Left lung (tissue), 10 donors: ENCODE results near the gene CCIN. TPM values are rescaled to one million over a fixed set of nuclear protein-coding genes. Genes with fewer than 3 reads are reported as not detected.
"Not testable (repeated sequence)": the region's sequence is repeated elsewhere in the genome, so short reads cannot be mapped to it uniquely, and the experiment has no call there.

ENCODE experiments used
- ATAC-seq: fragments of 200-7000 bp; cut with Tn5 transposase; one replicate; pipeline ENCODE4 v1.9.1; 2020; ENCODE audit warnings: moderate library complexity
- DNase-seq, 4 donors: peaks; one replicate each; pipeline ENCODE4 v3.0.0-alpha.2; 2013 to 2020
- H3K27ac ChIP-seq, 2 donors: fragments of 200-600 bp; sonication (generic) in 1 of 2; one replicate each; pipeline versions ENCODE4 v1.5.0 to v1.8.0; 2020 to 2021
- H3K27me3 ChIP-seq, 2 donors: fragments of 200-600 bp; sonication (generic) in 1 of 2; one replicate each; pipeline versions ENCODE4 v1.5.0 to v1.8.0; 2020 to 2021
- H3K36me3 ChIP-seq, 2 donors: fragments of 200-600 bp; sonication (generic) in 1 of 2; one replicate each; pipeline versions ENCODE4 v1.5.0 to v1.8.0; 2020 to 2021
- H3K4me1 ChIP-seq, 2 donors: fragments of 200-600 bp; one replicate each; pipeline ENCODE4 v1.8.0; 2021
- H3K4me3 ChIP-seq, 2 donors: fragments of 200-600 bp; sonication (generic) in 1 of 2; one replicate each; pipeline versions ENCODE4 v1.5.0 to v1.8.0; 2020 to 2021; ENCODE audit warnings: mild to moderate bottlenecking in 1 of 2
- H3K9me3 ChIP-seq, 2 donors: fragments of 200-600 bp; sonication (generic) in 1 of 2; one replicate each; pipeline versions ENCODE4 v1.5.0 to v1.8.0; 2020 to 2021
- CTCF ChIP-seq, 2 donors: fragments of 200-600 bp; sonication (generic) in 1 of 2; IDR thresholded peaks; one replicate each; pipeline versions ENCODE4 v1.5.0 to v1.8.0; 2021; ENCODE audit warnings: antibody characterized with exemption in 2 of 2
- intact Hi-C, 2 donors: fragments of 100-400 bp; cut with DNase I; formaldehyde crosslinking; loops; one replicate each; pipeline versions ENCODE4 v1.11.2 to v1.14.2; 2022
- polyA plus RNA-seq, 6 donors: library from polyadenylated mRNA; unstranded; fragments of 120-200 nt; gene quantifications; one replicate each; pipeline ENCODE4 v1.2.1, GENCODE V29; 2013; ENCODE audit not compliant: insufficient read length in 6 of 6
- total RNA-seq, 2 donors: library from RNA; stranded (reverse); fragmentation: NEBNext Ultra II Directional; extraction: Animal tissue kit (Norgen Biotek cat#: 25700); gene quantifications; one replicate each; pipeline ENCODE4 v1.2.1, GENCODE V29; 2021
- donor health status: DM: no; HTN: yes; CAD: no.
- donor health status: DM: no; HTN: no; CAD: no.

CCIN gene
- total and polyA plus RNA-seq, 8 donors = 0.13 to 1.5 (median 0.18) TPM; not detected in 2

- Histone ChIP-seq H3K9me3 (peaks cover 0 to 3% of the 10 kb centered on the region in 2 donors), H3K27ac (peak overlapping the region; percentile 66 to 98), H3K36me3 (peaks cover 0 to 23% of the 10 kb centered on the region in 2 donors), H3K27me3 (no peaks in the 10 kb centered on the region), H3K4me1 (peaks cover 11 to 79% of the 10 kb centered on the region in 2 donors), H3K4me3 (no peak overlapping the region)
- ATAC-seq (peak; percentile 61), DNase-seq (peak in 3 of 4 donors; percentile 42 to 84 (median 73))
- intact Hi-C loops = no loop called here
- TF ChIP-seq CTCF (IDR thresholded peaks at IDR 0.05) = no peak
Measured at GRCh38 chr9:36154331-36154952, 14.7 kb upstream of the CCIN start.

GRCh38 chr9:36156116-36156515 lies 13.1 kb upstream of the CCIN start:
- ATAC-seq = no peak
- no peak for DNase-seq
- H3K27ac ChIP-seq = peak overlapping the region in 1 of 2 donors; percentile 66
- peaks cover 0 to 17% of the 10 kb centered on the region in 2 donors for H3K36me3 ChIP-seq
- peaks cover 0 to 3% of the 10 kb centered on the region in 2 donors for H3K9me3 ChIP-seq
- intact Hi-C loops = no loop called here
- no peak overlapping the region for H3K4me3 ChIP-seq
- H3K4me1 ChIP-seq = peaks cover 6 to 63% of the 10 kb centered on the region in 2 donors
- no peaks in the 10 kb centered on the region for H3K27me3 ChIP-seq
- TF ChIP-seq CTCF (IDR thresholded peaks at IDR 0.05) = no peak

- H3K27me3 ChIP-seq = no peaks in the 10 kb centered on the region
- peaks cover 0 to 26% of the 10 kb centered on the region in 2 donors for H3K36me3 ChIP-seq
- peak overlapping the region; percentile 60 to 73 for H3K27ac ChIP-seq
- peaks cover 3 to 44% of the 10 kb centered on the region in 2 donors for H3K4me1 ChIP-seq
- ATAC-seq (peak; percentile 17), DNase-seq (no peak)
- intact Hi-C loops = no loop called here
- no peak overlapping the region for H3K4me3 ChIP-seq
- peaks cover 0 to 3% of the 10 kb centered on the region in 2 donors for H3K9me3 ChIP-seq
- TF ChIP-seq CTCF (IDR thresholded peaks at IDR 0.05) = no peak
Measured at GRCh38 chr9:36158122-36158521, 11.1 kb upstream of the CCIN start.

- Histone ChIP-seq H3K4me3 (no peak overlapping the region), H3K36me3 (peaks cover 0 to 33% of the 10 kb centered on the region in 2 donors), H3K27ac (peak overlapping the region; percentile 60 to 73), H3K27me3 (no peaks in the 10 kb centered on the region), H3K9me3 (peaks cover 0 to 3% of the 10 kb centered on the region in 2 donors), H3K4me1 (peaks cover 9 to 42% of the 10 kb centered on the region in 2 donors)
- DNase-seq (no peak), ATAC-seq (no peak)
- intact Hi-C loops = no loop called here
- TF ChIP-seq CTCF (IDR thresholded peaks at IDR 0.05) = no peak
Measured at GRCh38 chr9:36158917-36159316, 10.3 kb upstream of the CCIN start.

- DNase-seq, intact Hi-C loops, H3K27me3 ChIP-seq, ATAC-seq, H3K4me3 ChIP-seq, H3K9me3 ChIP-seq: not testable (repeated sequence)
- peak overlapping the region in 1 of 2 donors; percentile 73 for H3K27ac ChIP-seq
- peaks cover 9 to 36% of the 10 kb centered on the region in 2 donors for H3K4me1 ChIP-seq
- H3K36me3 ChIP-seq = peaks cover 0 to 33% of the 10 kb centered on the region in 2 donors
Measured at GRCh38 chr9:36159509-36159908, 9.7 kb upstream of the CCIN start.

GRCh38 chr9:36160126-36160525 lies 9.1 kb upstream of the CCIN start:
- H3K9me3 ChIP-seq, H3K27ac ChIP-seq, H3K27me3 ChIP-seq, DNase-seq, H3K4me3 ChIP-seq, ATAC-seq, intact Hi-C loops: not testable (repeated sequence)
- H3K4me1 ChIP-seq = peaks cover 9 to 33% of the 10 kb centered on the region in 2 donors
- peaks cover 0 to 33% of the 10 kb centered on the region in 2 donors for H3K36me3 ChIP-seq
